ENCODE data around the gene TICAM1.
"Not testable (repeated sequence)": the region's sequence is repeated elsewhere in the genome, so short reads cannot be mapped to it uniquely, and the experiment has no call there.

Gene TICAM1

DNA sequence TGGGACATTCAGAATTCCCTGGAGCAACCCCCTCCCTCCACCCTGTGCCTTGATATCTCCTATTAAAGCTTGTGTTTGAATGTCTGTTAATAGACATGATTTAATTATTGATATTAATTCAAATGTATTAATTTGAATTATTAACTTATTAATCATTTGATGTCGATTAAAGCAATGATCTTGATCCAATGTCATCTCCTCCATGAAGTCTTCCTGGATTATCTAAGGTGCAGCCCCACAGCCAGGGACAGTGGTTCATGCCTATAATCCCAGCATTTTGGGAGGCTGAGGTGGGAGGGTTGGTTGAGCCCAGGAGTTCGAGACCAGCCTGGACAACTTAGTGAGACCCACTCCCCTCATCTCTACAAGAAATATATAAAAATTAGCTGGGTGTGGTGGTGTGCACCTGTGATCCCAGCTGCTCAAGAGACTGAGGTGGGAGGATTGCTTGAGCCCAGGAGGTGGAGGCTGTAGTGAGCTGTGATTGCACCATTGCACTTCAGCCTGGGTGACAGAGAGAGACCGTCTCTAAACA is 30.4 kb downstream of the TICAM1 start:
- Histone ChIP-seq H3K9me3 (ENCODE audit: control insufficient read depth in 1 of 2, low read length in 2 of 2) (no peaks in the 10 kb centered on the region), H3K27me3 (ENCODE audit: low read depth, low read length) (no peaks in the 10 kb centered on the region), H3K4me1 (ENCODE audit: control insufficient read depth in 1 of 2, insufficient read depth in 2 of 2, low read length in 2 of 2) (peaks cover 0 to 3% of the 10 kb centered on the region in 2 donors), H3K27ac (ENCODE audit: low read length) (no peak overlapping the region), H3K4me3 (ENCODE audit: low read depth in 1 of 2, low read length in 2 of 2) (no peak overlapping the region), H3K36me3 (ENCODE audit: control insufficient read depth in 1 of 2, insufficient read depth in 2 of 2, low read length in 2 of 2) (peaks cover 5 to 6% of the 10 kb centered on the region in 2 donors)

GRCh38 chr19:4800591-4801081 is 30.9 kb downstream of the TICAM1 start:
- Histone ChIP-seq H3K4me3 (ENCODE audit: low read depth in 1 of 2, low read length in 2 of 2) (no peak overlapping the region), H3K27me3 (ENCODE audit: low read depth, low read length) (no peaks in the 10 kb centered on the region), H3K9me3 (ENCODE audit: control insufficient read depth in 1 of 2, low read length in 2 of 2) (no peaks in the 10 kb centered on the region), H3K36me3 (ENCODE audit: control insufficient read depth in 1 of 2, insufficient read depth in 2 of 2, low read length in 2 of 2) (peaks cover 5 to 6% of the 10 kb centered on the region in 2 donors), H3K27ac (ENCODE audit: low read length) (no peak overlapping the region), H3K4me1 (ENCODE audit: control insufficient read depth in 1 of 2, insufficient read depth in 2 of 2, low read length in 2 of 2) (peaks cover 0 to 5% of the 10 kb centered on the region in 2 donors)

- H3K27ac ChIP-seq (ENCODE audit: low read length): no peak overlapping the region
- no peak overlapping the region for H3K4me3 ChIP-seq (ENCODE audit: low read depth in 1 of 2, low read length in 2 of 2)
- H3K4me1 ChIP-seq (ENCODE audit: control insufficient read depth in 1 of 2, insufficient read depth in 2 of 2, low read length in 2 of 2): peaks cover 0 to 40% of the 10 kb centered on the region in 2 donors
Measured at GRCh38 chr19:4795400-4795799, 36.1 kb downstream of the TICAM1 start.

GRCh38 chr19:4794971-4795370 is 36.5 kb downstream of the TICAM1 start:
- H3K4me1 ChIP-seq (ENCODE audit: control insufficient read depth in 1 of 2, insufficient read depth in 2 of 2, low read length in 2 of 2): peaks cover 0 to 40% of the 10 kb centered on the region in 2 donors
- H3K9me3 ChIP-seq (ENCODE audit: control insufficient read depth in 1 of 2, low read length in 2 of 2): no peaks in the 10 kb centered on the region
- no peak overlapping the region for H3K4me3 ChIP-seq (ENCODE audit: low read depth in 1 of 2, low read length in 2 of 2)
- no peaks in the 10 kb centered on the region for H3K27me3 ChIP-seq (ENCODE audit: low read depth, low read length)
- H3K36me3 ChIP-seq (ENCODE audit: control insufficient read depth in 1 of 2, insufficient read depth in 2 of 2, low read length in 2 of 2): peaks cover 19 to 35% of the 10 kb centered on the region in 2 donors
- H3K27ac ChIP-seq (ENCODE audit: low read length): no peak overlapping the region

More at GRCh38 chr19:4795400-4795799, 36.1 kb downstream of the TICAM1 start:
- Histone ChIP-seq H3K36me3 (ENCODE audit: control insufficient read depth in 1 of 2, insufficient read depth in 2 of 2, low read length in 2 of 2) (peaks cover 19 to 35% of the 10 kb centered on the region in 2 donors), H3K9me3 (ENCODE audit: control insufficient read depth in 1 of 2, low read length in 2 of 2) (no peaks in the 10 kb centered on the region), H3K27me3 (ENCODE audit: low read depth, low read length) (no peaks in the 10 kb centered on the region)

DNA sequence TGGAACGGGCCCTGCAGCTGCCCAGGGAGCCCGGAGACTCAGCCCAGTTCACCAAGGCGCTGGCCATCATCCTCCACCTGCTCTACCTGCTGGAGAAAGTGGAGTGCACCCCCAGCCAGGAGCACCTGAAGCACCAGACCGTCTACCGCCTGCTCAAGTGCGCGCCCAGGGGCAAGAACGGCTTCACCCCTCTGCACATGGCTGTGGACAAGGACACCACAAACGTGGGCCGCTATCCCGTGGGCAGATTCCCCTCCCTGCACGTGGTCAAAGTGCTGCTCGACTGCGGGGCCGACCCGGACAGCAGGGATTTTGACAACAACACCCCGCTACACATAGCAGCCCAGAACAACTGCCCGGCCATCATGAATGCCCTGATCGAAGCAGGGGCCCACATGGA is 38.2 kb downstream of the TICAM1 start:
- H3K4me1 ChIP-seq (ENCODE audit: control insufficient read depth in 1 of 2, insufficient read depth in 2 of 2, low read length in 2 of 2): peaks cover 0 to 40% of the 10 kb centered on the region in 2 donors
- H3K27ac ChIP-seq (ENCODE audit: low read length); H3K9me3 ChIP-seq (ENCODE audit: control insufficient read depth in 1 of 2, low read length in 2 of 2); H3K27me3 ChIP-seq (ENCODE audit: low read depth, low read length): not testable (repeated sequence)
- H3K36me3 ChIP-seq (ENCODE audit: control insufficient read depth in 1 of 2, insufficient read depth in 2 of 2, low read length in 2 of 2): peaks cover 19 to 35% of the 10 kb centered on the region in 2 donors
- H3K4me3 ChIP-seq (ENCODE audit: low read depth in 1 of 2, low read length in 2 of 2): peak overlapping the region in 1 of 2 donors; percentile 92

DNA sequence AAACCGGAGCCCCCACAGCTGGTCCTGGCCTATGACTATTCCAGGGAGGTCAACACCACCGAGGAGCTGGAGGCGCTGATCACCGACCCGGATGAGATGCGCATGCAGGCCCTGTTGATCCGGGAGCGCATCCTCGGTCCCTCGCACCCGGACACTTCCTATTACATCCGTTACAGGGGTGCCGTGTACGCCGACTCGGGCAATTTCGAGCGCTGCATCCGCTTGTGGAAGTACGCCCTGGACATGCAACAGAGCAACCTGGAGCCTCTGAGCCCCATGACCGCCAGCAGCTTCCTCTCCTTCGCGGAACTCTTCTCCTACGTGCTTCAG is 38.7 kb downstream of the TICAM1 start:
- peak overlapping the region; percentile 42 to 92 for H3K4me3 ChIP-seq (ENCODE audit: low read depth in 1 of 2, low read length in 2 of 2)
- H3K36me3 ChIP-seq (ENCODE audit: control insufficient read depth in 1 of 2, insufficient read depth in 2 of 2, low read length in 2 of 2): peaks cover 19 to 35% of the 10 kb centered on the region in 2 donors
- H3K27me3 ChIP-seq (ENCODE audit: low read depth, low read length); H3K9me3 ChIP-seq (ENCODE audit: control insufficient read depth in 1 of 2, low read length in 2 of 2); H3K27ac ChIP-seq (ENCODE audit: low read length): not testable (repeated sequence)
- H3K4me1 ChIP-seq (ENCODE audit: control insufficient read depth in 1 of 2, insufficient read depth in 2 of 2, low read length in 2 of 2): peaks cover 0 to 40% of the 10 kb centered on the region in 2 donors

DNA sequence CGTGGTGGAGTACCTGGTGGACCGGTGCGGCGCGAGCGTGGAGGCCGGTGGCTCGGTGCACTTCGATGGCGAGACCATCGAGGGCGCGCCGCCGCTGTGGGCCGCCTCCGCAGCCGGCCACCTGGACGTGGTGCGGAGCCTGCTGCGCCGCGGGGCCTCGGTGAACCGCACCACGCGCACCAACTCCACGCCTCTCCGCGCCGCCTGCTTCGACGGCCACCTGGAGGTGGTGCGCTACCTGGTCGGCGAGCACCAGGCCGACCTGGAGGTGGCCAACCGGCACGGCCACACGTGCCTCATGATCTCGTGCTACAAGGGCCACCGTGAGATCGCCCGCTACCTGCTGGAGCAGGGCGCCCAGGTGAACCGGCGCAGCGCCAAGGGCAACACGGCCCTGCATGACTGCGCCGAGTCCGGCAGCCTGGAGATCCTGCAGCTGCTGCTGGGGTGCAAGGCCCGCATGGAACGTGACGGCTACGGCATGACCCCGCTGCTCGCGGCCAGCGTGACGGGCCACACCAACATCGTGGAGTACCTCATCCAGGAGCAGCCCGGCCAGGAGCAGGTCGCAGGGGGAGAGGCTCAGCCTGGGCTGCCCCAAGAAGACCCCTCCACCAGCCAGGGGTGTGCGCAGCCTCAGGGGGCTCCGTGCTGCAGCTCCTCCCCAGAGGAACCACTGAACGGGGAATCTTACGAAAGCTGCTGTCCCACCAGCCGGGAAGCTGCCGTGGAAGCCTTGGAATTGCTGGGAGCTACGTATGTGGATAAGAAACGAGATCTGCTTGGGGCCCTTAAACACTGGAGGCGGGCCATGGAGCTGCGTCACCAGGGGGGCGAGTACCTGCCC is 39.3 kb downstream of the TICAM1 start:
- H3K27ac ChIP-seq (ENCODE audit: low read length): not testable (repeated sequence)
- H3K4me3 ChIP-seq (ENCODE audit: low read depth in 1 of 2, low read length in 2 of 2): peak overlapping the region; percentile 42 to 92

GRCh38 chr19:4791183-4792018 is 40.1 kb downstream of the TICAM1 start, which contains the start of gene FEM1A:
Gene FEM1A (plus strand): TSS chr19:4791734. CDS start chr19:4791855, 121 bp downstream.
- Histone ChIP-seq H3K4me1 (ENCODE audit: control insufficient read depth in 1 of 2, insufficient read depth in 2 of 2, low read length in 2 of 2) (peaks cover 0 to 37% of the 10 kb centered on the region in 2 donors), H3K9me3 (ENCODE audit: control insufficient read depth in 1 of 2, low read length in 2 of 2) (no peaks in the 10 kb centered on the region), H3K4me3 (ENCODE audit: low read depth in 1 of 2, low read length in 2 of 2) (peak within 1 kb of the TSS; percentile 44 to 92), H3K27me3 (ENCODE audit: low read depth, low read length) (no peaks in the 10 kb centered on the region), H3K36me3 (ENCODE audit: control insufficient read depth in 1 of 2, insufficient read depth in 2 of 2, low read length in 2 of 2) (peaks cover 14 to 29% of the 10 kb centered on the region in 2 donors), H3K27ac (ENCODE audit: low read length) (peak within 1 kb of the TSS; percentile 31)

More for the DNA sequence above, 39.3 kb downstream of the TICAM1 start:
- H3K4me1 ChIP-seq (ENCODE audit: control insufficient read depth in 1 of 2, insufficient read depth in 2 of 2, low read length in 2 of 2): peaks cover 0 to 40% of the 10 kb centered on the region in 2 donors
- peaks cover 19 to 35% of the 10 kb centered on the region in 2 donors for H3K36me3 ChIP-seq (ENCODE audit: control insufficient read depth in 1 of 2, insufficient read depth in 2 of 2, low read length in 2 of 2)
- not testable (repeated sequence) for H3K27me3 ChIP-seq (ENCODE audit: low read depth, low read length); H3K9me3 ChIP-seq (ENCODE audit: control insufficient read depth in 1 of 2, low read length in 2 of 2)

DNA sequence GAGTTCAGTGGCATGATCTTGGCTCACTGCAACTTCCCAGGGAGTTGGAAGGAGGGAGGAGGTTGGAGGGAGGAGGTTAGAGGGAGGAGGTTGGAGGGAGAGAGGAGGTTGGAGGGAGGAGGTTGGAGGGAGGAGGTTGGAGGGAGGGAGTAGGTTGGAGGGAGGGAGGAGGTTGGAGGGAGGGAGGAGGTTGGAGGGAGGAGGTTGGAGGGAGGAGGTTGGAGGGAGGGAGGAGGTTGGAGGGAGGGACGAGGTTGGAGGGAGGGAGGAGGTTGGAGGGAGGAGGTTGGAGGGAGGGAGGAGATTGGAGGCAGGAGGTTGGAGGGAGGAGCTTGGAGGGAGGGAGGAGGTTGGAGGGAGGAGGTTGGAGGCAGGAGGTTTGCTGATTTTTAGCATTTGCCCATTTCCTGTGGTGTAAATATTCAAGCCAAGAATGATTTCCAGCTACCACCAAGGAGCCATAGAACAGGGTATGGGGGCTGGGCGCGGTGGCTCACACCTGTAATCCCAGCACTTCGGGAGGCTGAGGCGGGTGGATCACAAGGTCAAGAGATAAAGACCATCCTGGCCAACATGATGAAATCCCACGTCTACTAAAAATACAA is 45.0 kb downstream of the TICAM1 start:
- H3K4me3 ChIP-seq (ENCODE audit: low read depth in 1 of 2, low read length in 2 of 2); H3K27me3 ChIP-seq (ENCODE audit: low read depth, low read length); H3K36me3 ChIP-seq (ENCODE audit: control insufficient read depth in 1 of 2, insufficient read depth in 2 of 2, low read length in 2 of 2); H3K9me3 ChIP-seq (ENCODE audit: control insufficient read depth in 1 of 2, low read length in 2 of 2); H3K27ac ChIP-seq (ENCODE audit: low read length); H3K4me1 ChIP-seq (ENCODE audit: control insufficient read depth in 1 of 2, insufficient read depth in 2 of 2, low read length in 2 of 2): not testable (repeated sequence)

DNA sequence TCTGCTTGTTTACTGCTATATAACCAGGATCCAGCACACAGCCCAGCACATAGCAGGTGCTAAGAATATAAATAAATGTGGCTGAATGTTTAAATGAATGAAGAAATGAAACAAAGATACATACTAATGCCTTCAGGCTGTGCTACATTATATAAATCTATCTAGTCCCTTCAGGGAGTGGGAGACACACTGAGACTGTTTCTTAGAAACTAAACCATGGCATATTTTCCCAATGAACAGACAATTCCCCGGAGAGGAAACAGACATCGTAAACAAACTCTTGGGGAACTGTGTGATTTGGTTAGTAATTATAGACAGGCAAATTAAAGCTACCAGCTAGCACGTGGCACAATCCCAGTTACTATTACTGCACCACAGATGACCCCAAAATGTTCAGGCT is 49.7 kb downstream of the TICAM1 start:
- no peak overlapping the region for H3K27ac ChIP-seq (ENCODE audit: low read length)
- no peaks in the 10 kb centered on the region for H3K27me3 ChIP-seq (ENCODE audit: low read depth, low read length)
- H3K4me1 ChIP-seq (ENCODE audit: control insufficient read depth in 1 of 2, insufficient read depth in 2 of 2, low read length in 2 of 2): no peaks in the 10 kb centered on the region
- H3K36me3 ChIP-seq (ENCODE audit: control insufficient read depth in 1 of 2, insufficient read depth in 2 of 2, low read length in 2 of 2): no peaks in the 10 kb centered on the region
- H3K4me3 ChIP-seq (ENCODE audit: low read depth in 1 of 2, low read length in 2 of 2): no peak overlapping the region
- no peaks in the 10 kb centered on the region for H3K9me3 ChIP-seq (ENCODE audit: control insufficient read depth in 1 of 2, low read length in 2 of 2)

DNA sequence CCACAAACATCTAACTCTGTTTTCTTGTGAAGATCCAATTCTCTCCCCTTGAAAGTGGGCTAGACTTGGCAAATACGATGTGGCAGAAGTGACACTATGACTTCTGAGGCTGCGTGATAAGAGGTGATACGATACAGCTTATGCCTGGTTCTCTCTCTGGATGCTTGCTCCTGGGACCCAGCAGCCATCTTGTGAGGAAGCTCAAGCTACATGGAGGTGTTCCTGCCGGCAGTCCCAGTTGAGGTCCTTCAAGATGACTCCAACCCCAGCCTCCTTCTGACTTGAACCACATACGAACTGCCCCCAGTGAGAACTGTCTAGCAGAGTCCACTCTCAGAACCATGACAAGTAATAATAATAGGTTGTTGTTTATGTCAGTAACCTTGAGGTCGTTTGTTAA is 50.7 kb downstream of the TICAM1 start:
- Histone ChIP-seq H3K4me1 (ENCODE audit: control insufficient read depth in 1 of 2, insufficient read depth in 2 of 2, low read length in 2 of 2) (no peaks in the 10 kb centered on the region), H3K27ac (ENCODE audit: low read length) (no peak overlapping the region), H3K36me3 (ENCODE audit: control insufficient read depth in 1 of 2, insufficient read depth in 2 of 2, low read length in 2 of 2) (no peaks in the 10 kb centered on the region), H3K27me3 (ENCODE audit: low read depth, low read length) (no peaks in the 10 kb centered on the region), H3K9me3 (ENCODE audit: control insufficient read depth in 1 of 2, low read length in 2 of 2) (no peaks in the 10 kb centered on the region), H3K4me3 (ENCODE audit: low read depth in 1 of 2, low read length in 2 of 2) (no peak overlapping the region)
